WI38 (cell line): ENCODE data around the gene BICC1.

Experiments used
- H3K4me3 ChIP-seq: 2 replicates; pipeline ENCODE4 v1.5.1; 2011; ENCODE audit warnings: low read depth, mild to moderate bottlenecking, control low read depth, low read length
- CTCF ChIP-seq: IDR thresholded peaks from 2 replicates; pipeline ENCODE4 v1.5.1; 2012; ENCODE audit warnings: low read depth, mild to moderate bottlenecking, control low read depth, low read length

Gene BICC1

DNA sequence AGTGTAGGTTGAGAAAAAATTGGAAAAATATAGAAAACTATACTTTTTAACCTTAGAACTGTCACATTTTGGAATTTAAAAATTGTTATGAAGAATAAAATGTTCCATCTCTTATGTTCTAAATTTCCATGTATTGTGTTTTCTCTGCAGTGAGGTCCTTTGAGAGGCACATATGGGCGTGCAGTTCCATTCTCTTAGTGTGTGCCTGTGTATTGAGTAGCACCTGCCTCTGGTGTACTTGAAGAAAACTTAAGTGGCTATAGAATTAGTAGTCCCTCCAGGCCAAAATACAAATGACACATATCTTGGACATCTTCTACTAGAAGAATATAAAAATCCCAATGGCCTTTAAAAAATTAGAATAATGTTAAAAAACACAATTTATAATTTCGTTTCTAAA is 149.2 kb downstream of the BICC1 start:
- H3K4me3 ChIP-seq: no peak overlapping the region
- no peak for TF ChIP-seq CTCF

DNA sequence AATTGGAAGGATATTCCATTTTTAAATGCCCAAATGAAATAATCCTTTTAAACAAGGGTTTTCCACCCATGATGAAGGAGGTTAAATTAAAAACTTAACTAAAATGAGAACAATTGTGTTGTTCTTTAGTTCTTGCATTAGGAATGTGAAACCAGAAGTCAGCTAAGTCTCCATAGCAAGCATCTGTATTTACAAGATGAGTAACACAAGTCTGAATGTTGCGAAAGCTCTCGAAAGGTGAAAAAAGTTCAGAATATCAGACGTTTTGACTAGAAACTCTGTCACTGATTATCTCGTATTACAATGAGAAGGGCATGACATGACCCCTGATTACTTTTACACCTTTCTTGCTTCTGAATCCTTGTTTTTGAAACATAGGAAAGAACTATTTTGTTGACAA is 149.6 kb downstream of the BICC1 start:
- TF ChIP-seq CTCF: no peak
- H3K4me3 ChIP-seq: no peak overlapping the region

GRCh38 chr10:58665361-58665760 is 152.7 kb downstream of the BICC1 start:
- peak overlapping the region; percentile 52 for H3K4me3 ChIP-seq
- TF ChIP-seq CTCF: no peak

DNA sequence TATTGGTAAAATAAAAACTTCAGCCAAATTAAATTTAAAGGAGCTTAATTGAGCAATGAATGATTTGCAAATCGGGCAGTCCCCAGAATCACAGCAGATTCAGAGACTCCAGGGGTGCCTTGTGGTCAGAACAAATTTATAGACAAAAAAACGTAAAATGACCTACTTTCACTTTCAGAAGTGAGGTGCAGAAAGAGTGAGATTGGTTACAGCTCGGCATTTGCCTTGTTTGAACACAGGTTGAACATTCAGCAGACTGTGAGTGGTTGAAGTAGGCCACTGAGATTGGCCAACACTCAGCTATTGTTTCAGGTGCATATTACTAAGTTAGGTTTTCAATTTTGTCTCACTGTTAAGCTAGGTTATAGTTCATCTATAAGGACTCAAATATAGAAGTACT is 153.4 kb downstream of the BICC1 start:
- no peak for TF ChIP-seq CTCF
- peak overlapping the region; percentile 52 for H3K4me3 ChIP-seq

GRCh38 chr10:58667658-58668310 is 155.1 kb downstream of the BICC1 start:
- H3K4me3 ChIP-seq: no peak overlapping the region
- TF ChIP-seq CTCF: no peak

GRCh38 chr10:58672845-58673244 is 160.2 kb downstream of the BICC1 start:
- no peak overlapping the region for H3K4me3 ChIP-seq
- TF ChIP-seq CTCF: no peak

DNA sequence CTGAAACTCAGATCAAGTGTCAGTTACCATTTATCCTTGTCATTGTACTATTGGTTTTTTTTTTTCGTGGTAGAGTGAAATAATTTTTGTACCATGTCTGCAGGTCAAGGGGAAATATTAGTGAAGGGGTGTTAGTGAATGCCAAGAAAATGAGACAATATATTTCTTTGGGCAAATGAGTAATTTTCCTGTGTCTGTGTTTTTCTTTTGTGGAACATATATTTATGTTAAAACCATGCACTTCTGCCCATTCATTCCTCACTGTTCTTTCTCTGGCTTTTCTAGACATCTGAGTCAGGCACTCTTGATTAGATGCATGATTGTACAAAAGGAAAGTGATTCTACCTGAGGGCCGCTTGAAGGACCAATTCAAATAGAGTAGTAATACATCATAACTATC is 161.6 kb downstream of the BICC1 start:
- H3K4me3 ChIP-seq: no peak overlapping the region
- TF ChIP-seq CTCF: no peak
